Peyer's patch (tissue), 4 donors: ENCODE results near the gene TSEN34.
A peak's percentile ranks its signal among the peaks of the same experiment; 100 is the strongest.

ENCODE experiments used
- POLR2A ChIP-seq, 2 donors: fragments of 450-650 bp; IDR thresholded peaks; one replicate each; pipeline ENCODE4 v1.5.1; 2017; ENCODE audit warnings: antibody characterized with exemption in 2 of 2, mild to moderate bottlenecking in 2 of 2, moderate library complexity in 2 of 2
- TF ChIP-seq, protein P1 (sequence below), 6 experiments: fragments of 450-650 bp in 4 of 6; fragments of 200-600 bp in 2 of 6; sonication (generic) in 1 of 6; IDR thresholded peaks; one replicate each; pipeline ENCODE4 v1.5.1; 2017 to 2019; ENCODE audit warnings: antibody characterized with exemption in 6 of 6, mild to moderate bottlenecking in 3 of 6, moderate library complexity in 1 of 6

DNA sequence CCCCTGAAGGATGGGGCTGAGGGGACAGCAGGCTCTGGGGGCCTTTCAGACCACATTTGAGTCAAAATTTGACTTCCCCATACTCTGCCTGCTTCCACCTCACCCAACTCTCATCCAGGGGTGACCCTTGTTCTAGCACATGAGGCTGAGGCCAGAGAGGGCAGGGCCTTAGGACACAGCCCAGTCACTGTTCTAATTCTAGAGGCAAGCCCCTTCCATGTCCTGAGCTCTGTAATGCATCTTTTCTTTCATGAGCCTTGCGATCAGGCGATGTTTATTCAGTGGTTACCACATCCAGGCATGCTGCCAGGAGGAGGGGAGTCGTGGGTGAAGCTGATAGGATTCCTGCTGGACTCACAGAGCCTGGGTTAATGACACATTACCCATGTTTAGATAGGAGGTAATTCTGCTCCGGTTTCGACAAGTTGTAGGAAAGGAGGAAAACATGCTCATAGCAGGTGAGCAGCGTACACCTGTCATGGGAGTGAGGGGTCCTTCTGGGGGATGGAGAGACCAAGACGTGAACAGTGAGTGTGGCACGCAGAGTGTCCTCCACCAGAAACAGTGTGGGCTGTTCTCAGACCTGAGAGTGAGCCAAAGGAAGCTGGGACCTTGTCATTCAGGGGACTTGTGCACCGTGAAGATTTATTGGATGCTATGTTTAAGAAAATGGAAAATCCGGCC lies 18.8 kb downstream of the TSEN34 start:
- TF ChIP-seq, protein P1, sequence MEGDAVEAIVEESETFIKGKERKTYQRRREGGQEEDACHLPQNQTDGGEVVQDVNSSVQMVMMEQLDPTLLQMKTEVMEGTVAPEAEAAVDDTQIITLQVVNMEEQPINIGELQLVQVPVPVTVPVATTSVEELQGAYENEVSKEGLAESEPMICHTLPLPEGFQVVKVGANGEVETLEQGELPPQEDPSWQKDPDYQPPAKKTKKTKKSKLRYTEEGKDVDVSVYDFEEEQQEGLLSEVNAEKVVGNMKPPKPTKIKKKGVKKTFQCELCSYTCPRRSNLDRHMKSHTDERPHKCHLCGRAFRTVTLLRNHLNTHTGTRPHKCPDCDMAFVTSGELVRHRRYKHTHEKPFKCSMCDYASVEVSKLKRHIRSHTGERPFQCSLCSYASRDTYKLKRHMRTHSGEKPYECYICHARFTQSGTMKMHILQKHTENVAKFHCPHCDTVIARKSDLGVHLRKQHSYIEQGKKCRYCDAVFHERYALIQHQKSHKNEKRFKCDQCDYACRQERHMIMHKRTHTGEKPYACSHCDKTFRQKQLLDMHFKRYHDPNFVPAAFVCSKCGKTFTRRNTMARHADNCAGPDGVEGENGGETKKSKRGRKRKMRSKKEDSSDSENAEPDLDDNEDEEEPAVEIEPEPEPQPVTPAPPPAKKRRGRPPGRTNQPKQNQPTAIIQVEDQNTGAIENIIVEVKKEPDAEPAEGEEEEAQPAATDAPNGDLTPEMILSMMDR (IDR thresholded peaks at IDR 0.05) = no peak
- peak; percentile 6 to 60 for TF ChIP-seq POLR2A (IDR thresholded peaks at IDR 0.05)
